ENCODE data around the gene IMMP2L. TPM values are rescaled to one million over a fixed set of nuclear protein-coding genes. Genes with fewer than 3 reads are reported as not detected.

Gene IMMP2L
- polyA plus RNA-seq, 1 experiment, result 5.8 TPM

DNA sequence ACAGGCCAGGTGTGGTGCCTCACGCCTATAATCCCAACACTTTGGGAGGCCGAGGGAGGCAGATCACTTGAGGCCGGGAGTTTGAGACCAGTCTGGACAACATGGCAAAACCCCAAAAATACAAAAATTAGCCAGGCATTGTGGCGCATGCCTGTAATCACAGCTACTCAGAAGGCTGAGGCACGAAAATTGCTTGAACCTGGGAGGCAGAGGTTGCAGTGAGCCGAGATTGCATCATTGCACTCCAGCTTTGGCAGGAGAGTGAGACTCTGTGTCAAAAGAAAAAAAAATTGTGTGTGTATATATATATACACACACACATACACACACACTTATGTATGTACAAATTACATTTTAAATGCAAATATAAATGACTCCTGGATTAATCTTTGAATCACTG lies 548.2 kb downstream of the IMMP2L start:
- TF ChIP-seq, protein P1, sequence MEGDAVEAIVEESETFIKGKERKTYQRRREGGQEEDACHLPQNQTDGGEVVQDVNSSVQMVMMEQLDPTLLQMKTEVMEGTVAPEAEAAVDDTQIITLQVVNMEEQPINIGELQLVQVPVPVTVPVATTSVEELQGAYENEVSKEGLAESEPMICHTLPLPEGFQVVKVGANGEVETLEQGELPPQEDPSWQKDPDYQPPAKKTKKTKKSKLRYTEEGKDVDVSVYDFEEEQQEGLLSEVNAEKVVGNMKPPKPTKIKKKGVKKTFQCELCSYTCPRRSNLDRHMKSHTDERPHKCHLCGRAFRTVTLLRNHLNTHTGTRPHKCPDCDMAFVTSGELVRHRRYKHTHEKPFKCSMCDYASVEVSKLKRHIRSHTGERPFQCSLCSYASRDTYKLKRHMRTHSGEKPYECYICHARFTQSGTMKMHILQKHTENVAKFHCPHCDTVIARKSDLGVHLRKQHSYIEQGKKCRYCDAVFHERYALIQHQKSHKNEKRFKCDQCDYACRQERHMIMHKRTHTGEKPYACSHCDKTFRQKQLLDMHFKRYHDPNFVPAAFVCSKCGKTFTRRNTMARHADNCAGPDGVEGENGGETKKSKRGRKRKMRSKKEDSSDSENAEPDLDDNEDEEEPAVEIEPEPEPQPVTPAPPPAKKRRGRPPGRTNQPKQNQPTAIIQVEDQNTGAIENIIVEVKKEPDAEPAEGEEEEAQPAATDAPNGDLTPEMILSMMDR (IDR thresholded peaks at IDR 0.05; ENCODE audit: insufficient read depth, low read depth, low read length), result no peak
- no peaks in the 10 kb centered on the region for H3K36me3 ChIP-seq (ENCODE audit: control insufficient read depth, insufficient read depth, low read length)
- POLR2A ChIA-PET, result no interaction called here
- H3K4me3 ChIP-seq (ENCODE audit: low read depth, low read length), result no peak overlapping the region
- DNase-seq (ENCODE audit: low read depth), result no peak
- CTCF ChIA-PET, result interaction anchor here (0.9 kb wide), 1 partner anchor 476 kb away, joined by 3 read pairs; no protein-coding TSS in a partner anchor
- no peaks in the 10 kb centered on the region for H3K27me3 ChIP-seq (ENCODE audit: control insufficient read depth, insufficient read depth, low read length)

DNA sequence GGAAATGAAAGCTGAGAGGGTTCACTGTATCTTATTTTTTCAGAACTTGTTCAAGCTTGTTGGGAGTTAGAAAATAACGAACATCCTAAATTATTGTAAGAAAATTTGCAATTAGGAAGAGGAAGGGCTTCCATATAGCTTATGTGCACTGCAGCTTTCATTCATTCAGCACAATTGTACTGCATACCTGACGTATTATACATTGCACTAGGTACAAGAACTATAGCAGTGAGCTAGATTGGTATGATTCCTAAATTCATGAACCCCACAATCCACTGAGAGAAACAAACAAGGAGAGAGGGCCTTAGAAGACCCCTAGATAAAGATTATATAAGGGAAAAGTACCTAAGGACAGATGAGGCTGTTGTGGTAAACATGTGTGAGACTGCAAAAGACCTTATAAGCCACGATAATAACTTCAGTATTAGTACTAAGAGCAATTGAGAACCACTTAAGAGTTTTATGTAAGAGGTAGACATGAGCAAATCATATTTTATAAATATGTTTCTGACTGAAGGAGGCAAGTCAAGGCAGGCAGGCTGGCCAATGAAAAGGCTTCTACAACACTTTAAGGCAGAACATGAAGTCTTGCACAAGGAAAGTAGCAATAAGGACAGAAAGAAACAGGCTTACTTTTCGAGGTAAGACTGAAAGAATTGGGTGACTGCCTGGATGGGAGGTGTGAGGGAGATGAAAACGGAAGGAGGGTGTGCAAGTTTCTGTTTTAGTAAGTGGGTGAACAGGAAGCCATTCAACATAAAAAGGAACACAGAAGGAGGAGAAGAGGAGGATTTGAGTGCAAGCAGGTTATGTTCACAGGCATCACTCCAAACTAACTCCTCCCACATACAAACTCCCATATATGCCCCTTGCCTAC lies 549.3 kb downstream of the IMMP2L start:
- TF ChIP-seq, protein P1 (IDR thresholded peaks at IDR 0.05; ENCODE audit: insufficient read depth, low read depth, low read length), result no peak
- DNase-seq (ENCODE audit: low read depth), result no peak
- Histone ChIP-seq H3K36me3 (ENCODE audit: control insufficient read depth, insufficient read depth, low read length) (no peaks in the 10 kb centered on the region), H3K27me3 (ENCODE audit: control insufficient read depth, insufficient read depth, low read length) (no peaks in the 10 kb centered on the region), H3K4me3 (ENCODE audit: low read depth, low read length) (no peak overlapping the region)
- ChIA-PET CTCF (no interaction called here), POLR2A (no interaction called here)

DNA sequence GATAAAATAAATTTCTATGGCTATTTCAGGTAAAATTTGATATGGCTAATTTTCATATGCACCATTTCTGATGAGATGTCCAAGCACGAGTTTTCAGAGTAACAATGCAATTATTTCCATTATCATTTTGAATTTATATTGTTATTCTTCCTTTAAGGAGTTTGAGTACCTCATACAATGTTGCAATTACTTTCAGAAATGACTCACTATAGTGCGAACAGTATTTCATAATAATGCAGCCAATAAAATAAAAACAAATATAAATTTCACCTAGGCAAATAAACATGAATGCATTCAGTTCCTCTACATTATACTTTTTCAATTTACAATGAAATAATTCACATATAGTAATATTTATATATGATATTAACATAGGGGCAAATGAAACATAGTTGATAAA lies 550.1 kb downstream of the IMMP2L start:
- TF ChIP-seq, protein P1 (IDR thresholded peaks at IDR 0.05; ENCODE audit: insufficient read depth, low read depth, low read length), result no peak
- Histone ChIP-seq H3K36me3 (ENCODE audit: control insufficient read depth, insufficient read depth, low read length) (no peaks in the 10 kb centered on the region), H3K27me3 (ENCODE audit: control insufficient read depth, insufficient read depth, low read length) (no peaks in the 10 kb centered on the region), H3K4me3 (ENCODE audit: low read depth, low read length) (no peak overlapping the region)
- ChIA-PET CTCF (no interaction called here), POLR2A (no interaction called here)
- no peak for DNase-seq (ENCODE audit: low read depth)

DNA sequence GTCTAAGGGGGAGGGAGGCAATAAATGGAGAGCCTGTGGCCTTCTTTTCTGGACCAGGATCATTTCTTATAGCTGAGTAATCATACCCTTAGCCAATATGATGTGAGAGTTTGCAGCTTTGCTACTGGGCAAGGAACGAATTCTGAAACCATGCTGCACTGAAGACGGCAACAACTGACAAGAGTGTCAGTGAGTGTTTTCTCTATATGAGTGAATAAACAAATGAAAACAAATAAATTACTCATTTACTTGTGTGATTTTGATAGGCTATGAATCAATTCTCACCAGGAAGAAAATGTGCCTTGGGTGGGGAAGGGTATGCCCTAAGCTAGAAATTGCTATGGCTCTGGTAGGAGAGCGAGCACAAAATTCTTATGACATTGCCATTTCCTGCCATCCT lies 550.8 kb downstream of the IMMP2L start:
- DNase-seq (ENCODE audit: low read depth), result no peak
- H3K36me3 ChIP-seq (ENCODE audit: control insufficient read depth, insufficient read depth, low read length), result no peaks in the 10 kb centered on the region
- POLR2A ChIA-PET, result no interaction called here
- H3K27me3 ChIP-seq (ENCODE audit: control insufficient read depth, insufficient read depth, low read length), result no peaks in the 10 kb centered on the region
- no peak overlapping the region for H3K4me3 ChIP-seq (ENCODE audit: low read depth, low read length)
- CTCF ChIA-PET, result no interaction called here
- TF ChIP-seq, protein P1 (IDR thresholded peaks at IDR 0.05; ENCODE audit: insufficient read depth, low read depth, low read length), result no peak

DNA sequence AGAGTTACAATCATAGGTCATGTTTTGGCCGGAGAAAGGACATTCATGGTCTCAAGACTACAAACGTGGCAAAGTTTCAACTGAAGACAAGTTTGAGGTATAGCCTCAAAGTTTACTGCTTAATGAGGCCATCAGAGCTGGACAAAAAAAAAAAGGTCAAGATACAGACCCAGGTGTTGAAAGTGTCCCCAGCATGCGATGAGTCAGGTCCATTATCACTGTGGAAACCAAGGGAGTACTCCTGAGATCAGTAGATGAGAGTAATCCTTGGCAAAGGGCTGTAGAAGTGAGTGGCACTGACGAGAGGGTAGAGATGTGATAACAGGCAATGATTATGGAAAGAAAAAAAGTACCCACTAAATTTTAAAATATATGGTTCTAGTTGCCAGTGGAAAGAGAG lies 551.5 kb downstream of the IMMP2L start:
- no peak for DNase-seq (ENCODE audit: low read depth)
- TF ChIP-seq, protein P1 (IDR thresholded peaks at IDR 0.05; ENCODE audit: insufficient read depth, low read depth, low read length), result no peak
- ChIA-PET CTCF (no interaction called here), POLR2A (no interaction called here)
- Histone ChIP-seq H3K4me3 (ENCODE audit: low read depth, low read length) (no peak overlapping the region), H3K27me3 (ENCODE audit: control insufficient read depth, insufficient read depth, low read length) (no peaks in the 10 kb centered on the region), H3K36me3 (ENCODE audit: control insufficient read depth, insufficient read depth, low read length) (no peaks in the 10 kb centered on the region)
